Activated CD4-positive, alpha-beta T cell treated with anti-CD3 and anti-CD28 coated beads, Interleukin-2, Interleukin-4, amounts not matched to agents 100 ng/mL and 50 ng/mL, durations not matched to agents 16 hours and 8 hours (primary cell): Measurements from ENCODE around the gene NEK5.
"Not testable (repeated sequence)": the region's sequence is repeated elsewhere in the genome, so short reads cannot be mapped to it uniquely, and the experiment has no call there.

Source experiments
- DNase-seq: peaks from one replicate; pipeline ENCODE4 v3.0.0-alpha.2; 2020; ENCODE audit warnings: low spot score

The NEK5 gene

DNA sequence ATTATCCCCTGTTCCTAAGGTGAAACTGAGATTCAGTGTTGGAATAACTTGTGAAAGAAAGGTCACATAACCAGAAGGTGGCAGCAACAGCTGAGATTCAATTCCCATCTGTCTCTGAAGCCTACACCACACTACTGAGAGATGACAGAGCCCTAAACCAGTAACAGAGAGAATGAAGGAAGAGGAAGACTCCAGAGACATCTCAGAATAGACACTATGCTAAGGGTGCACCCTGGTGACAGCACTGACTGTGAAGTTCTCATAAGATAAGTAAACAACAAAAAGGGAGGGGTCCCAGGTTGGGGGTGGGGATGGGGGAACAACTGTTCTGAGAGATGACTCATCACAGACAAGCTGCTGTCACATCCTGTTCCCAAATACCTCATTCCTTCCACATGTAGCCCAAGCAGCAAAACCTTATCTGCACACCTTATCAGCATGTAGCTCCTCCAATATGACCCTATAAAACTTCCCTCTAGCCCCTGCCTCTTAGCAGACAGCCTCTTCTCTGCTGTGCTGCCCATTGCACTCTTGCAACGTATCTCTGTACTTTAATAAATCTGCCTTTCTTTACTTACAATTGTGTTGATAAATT lies 57.8 kb downstream of the NEK5 start:
- peak; percentile 28 for DNase-seq

DNA sequence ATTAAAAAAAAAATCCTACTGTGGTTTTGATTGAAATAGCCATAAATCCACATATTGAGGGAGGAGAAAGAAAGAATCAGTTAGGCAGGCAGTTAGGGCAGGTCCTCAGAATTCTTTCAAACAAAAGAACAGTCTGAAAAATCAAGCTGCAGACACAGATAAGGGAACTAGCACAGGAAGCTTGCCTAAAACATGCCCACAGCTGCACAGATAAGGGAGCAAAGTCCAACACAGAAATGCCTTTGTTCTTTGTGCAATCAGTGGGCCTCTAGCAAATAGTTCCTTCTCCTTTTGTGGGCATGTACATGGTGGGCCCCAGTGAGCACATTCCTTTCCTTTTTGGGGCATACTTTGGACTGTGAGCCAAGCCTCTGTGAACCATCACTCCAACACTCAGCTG lies 61.6 kb downstream of the NEK5 start:
- no peak for DNase-seq

DNA sequence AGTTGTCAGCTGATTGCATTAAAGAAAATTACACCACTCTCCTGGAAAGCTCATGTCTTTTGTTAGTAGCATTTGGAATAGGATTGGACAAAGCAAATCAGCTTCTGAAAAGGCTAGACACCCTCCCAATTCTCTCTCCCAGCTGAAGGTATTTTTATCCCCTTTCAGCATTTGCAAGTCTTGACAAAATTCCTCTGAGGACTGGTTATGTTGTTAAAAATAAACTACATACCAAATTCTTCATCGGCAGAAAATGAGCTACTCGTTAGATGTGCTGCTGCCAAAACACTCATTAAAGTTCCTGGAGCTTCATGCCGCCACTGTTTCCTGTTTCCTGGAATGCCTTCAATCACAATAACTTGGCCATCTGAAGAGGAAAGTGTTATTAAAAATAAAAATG lies 67.3 kb downstream of the NEK5 start:
- DNase-seq = no peak

DNA sequence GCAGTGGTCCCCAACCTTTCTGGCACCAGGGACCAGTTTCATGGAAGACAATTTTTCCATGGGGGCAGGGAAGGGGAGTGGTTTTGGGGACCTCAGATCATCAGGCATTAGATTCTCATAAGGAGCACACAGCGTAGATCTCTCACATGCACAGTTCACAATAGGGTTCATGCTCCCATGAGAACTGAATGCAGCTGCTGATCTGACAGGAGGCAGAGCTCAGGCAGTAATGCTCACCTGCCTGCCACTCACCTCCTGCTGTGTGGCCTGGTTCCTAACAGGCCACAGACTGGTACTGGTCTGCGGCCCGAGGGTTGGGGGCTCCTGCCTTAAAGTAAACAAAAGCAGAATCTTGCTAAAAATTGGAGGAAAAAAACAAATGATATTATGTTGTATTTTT lies 67.8 kb downstream of the NEK5 start:
- DNase-seq = not testable (repeated sequence)

DNA sequence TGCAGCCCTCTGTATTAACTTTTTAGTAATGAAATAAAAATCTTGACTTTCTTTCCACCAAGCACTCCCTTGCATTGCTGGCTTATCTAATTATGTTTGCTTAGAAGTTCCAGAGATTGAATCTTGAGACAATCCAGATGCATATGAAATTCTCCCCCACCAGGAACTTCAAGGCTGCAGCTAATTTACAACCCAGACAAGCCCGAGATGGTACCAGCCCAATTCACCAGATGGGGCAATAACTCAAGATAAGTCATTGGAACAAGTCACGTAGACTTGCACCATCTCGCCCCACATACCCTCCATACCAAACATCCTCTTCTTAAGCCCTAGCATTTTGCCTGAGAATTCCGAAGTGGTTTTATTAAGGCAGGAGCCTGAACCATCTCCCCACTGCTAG lies 75.4 kb downstream of the NEK5 start:
- DNase-seq = no peak

DNA sequence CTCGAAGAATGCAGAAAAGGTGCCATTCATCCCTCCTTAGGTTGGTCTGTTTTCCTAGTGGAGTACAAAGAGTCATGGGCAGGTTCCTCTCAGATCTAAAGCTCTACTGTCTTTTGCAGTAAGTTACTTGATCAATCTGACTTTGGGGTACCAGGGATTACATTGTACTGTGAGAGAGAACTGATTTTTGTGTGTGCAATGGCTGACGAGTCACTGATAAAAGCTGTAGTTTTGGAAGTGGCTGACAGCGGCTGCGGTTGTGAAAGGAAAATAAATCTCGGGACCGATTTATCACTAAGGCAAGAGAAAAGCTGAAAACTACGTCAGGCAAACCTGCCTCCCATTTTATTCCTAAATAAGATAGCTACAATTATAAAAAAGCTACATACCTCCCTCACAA lies 77.5 kb downstream of the NEK5 start:
- DNase-seq = no peak

DNA sequence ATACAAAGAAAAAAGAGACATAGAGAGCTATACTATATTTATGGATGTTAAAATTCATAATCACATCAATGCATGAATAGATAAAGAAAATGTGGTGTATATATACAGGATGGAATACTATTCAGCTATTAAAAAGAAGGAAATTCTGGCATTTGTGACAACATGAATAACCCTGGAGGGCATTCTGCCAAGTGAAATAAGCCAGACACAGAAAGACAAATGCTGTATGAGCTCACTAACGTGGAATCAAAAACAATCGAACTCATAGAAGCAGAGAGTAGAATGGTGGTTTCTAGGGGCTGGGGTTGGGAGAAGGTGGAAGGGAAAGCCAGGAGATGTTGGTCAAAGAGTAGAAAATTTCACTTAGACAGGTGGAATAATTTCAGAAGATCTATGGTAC lies 80.4 kb downstream of the NEK5 start:
- no peak for DNase-seq

DNA sequence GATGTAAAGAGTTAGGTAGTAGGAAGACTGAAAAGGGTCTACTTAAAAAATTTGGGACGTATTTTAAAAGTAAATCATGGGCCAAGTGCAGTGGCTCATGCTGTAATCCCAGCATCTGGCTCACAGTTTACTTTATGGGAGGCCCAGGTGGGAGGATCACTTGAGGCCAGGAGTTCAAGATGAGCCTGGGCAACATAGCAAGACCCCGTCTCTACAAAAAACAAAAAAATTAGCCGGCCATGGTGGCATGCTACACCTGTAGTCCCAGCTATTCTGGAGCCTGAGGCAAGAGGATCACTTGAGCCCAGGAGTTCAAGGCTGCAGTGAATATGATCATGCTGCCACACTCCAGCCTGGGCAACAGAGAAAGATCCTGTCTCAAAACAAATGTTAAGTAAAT lies 81.4 kb downstream of the NEK5 start:
- DNase-seq = no peak

DNA sequence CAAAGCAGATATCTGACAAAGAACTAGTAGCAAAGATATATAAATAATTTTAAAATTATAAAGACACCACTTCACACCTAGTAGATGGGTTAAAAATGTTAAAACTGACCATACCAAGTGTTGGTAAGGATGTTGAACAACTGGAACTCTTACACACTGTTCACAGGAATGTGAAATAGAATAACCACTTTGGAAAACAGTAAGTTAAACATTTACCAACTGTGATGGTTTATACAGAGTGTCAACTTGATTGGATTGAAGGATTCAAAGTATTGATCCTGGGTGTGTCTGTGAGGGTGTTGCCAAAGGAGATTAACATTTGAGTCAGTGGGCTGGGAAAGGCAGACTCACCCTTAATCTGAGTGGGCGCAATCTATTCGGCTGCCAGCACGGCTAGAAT lies 85.2 kb downstream of the NEK5 start:
- DNase-seq = no peak

DNA sequence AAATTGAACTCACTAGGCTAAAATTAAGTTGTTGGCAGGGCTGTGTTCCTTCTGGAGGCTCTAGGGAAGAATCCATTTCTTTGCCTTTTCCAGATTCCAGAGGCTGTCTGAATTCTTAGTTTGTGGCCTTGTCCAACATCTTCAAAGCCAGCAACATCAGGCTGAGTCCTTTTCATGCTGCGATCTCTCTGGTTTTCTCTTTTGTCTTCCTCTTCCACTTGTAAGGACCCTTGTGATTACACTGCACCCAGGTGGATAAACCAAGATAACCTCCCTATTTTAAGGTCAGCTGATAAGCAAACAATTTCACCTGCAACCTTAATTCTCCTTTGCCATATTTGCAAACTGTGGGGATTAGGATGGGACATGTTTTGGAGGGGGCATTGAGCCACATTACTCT lies 92.8 kb downstream of the NEK5 start:
- DNase-seq = no peak

DNA sequence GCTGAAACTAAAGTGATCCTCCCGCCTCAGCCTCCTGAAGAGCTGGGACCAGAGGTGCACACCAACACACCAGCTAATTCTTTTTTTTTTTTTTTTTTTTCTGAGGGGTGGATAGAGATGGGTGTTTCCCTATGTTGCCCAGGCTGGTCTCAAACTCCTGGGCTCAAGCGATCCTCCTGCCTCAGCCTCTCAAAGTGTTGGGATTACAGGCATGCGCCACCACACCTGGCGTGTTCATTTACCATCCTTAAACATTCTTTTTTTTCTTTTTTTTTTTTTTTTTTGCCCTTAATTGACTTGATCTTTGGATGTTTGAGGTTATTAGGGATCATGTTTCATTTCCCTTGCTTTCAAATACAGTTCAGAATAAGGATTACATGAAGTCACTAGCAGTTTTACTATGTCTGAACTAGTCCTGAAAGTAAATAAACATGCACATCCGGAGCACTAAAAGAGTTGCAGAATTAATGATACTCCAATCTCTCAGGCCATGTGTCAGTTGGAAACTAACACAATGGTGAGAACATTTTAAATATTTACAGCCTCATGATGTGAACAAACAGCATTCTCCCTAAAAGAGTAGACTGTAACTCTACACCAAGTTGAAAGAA lies 94.2 kb downstream of the NEK5 start:
- no peak for DNase-seq

DNA sequence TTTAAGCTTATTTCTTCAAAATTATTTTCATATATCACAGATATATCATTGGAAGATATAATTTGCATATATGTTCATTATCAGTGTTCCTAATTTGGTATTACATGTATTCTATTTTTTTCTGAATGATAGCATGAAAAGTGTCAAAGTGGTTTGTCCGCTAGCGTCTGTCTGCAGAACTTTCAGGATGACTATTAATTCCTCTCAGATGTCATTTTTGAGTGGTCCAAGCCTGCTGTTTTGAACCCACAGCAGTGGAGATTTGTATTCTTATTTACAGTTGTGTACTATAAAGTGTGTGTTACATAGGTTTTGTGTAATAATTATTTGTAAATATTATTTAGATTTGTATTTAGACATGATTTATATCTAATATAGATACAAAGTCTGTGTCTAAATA lies 95.8 kb downstream of the NEK5 start:
- no peak for DNase-seq

DNA sequence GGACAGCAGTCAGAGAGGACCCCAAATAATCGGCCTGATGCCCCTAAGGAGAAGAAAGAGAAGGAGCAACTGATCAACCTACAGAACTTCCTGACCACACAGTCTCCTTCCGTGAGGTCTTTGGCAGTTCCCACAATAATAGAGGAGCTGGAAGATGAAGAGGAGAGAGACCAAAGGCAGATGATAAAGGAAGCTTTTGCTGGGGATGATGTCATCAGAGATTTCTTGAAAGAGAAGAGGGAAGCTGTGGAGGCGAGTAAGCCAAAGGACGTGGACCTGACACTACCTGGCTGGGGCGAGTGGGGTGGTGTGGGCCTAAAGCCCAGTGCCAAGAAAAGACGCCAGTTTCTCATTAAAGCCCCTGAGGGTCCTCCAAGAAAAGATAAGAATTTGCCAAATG lies 98.5 kb downstream of the NEK5 start:
- DNase-seq = not testable (repeated sequence)

DNA sequence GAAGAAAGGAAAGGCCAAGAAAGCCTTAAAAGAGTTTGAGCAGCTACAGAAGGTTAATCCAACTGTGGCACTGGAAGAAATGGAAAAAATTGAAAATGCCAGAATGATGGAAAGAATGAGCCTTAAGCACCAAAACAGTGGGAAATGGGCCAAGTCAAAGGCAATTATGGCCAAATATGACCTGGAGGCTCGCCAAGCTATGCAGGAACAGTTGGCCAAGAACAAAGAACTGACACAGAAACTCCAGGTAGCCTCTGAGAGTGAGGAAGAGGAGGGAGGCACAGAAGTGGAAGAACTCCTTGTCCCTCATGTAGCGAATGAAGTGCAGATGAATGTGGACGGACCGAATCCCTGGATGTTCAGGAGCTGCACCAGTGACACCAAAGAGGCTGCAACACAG lies 99.3 kb downstream of the NEK5 start:
- no peak for DNase-seq

DNA sequence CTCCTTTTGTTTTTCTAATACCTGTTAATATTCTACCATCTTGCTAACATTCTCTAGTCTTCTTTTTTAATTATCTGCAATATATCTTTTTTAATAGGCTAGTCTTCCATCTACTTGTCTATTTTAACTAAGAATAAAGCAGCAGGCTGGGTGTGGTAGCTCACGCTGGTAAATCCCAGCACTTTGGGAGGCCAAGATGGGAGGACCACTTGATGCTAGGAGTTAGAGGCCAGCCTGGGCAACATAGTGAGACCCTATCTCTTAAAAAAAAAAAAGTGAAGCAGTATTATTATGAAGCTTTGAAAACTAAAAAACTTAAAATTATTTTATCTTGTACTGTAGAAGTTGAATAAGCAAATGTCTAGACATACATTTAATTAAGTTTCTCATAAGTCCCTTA lies 101.0 kb downstream of the NEK5 start:
- no peak for DNase-seq

DNA sequence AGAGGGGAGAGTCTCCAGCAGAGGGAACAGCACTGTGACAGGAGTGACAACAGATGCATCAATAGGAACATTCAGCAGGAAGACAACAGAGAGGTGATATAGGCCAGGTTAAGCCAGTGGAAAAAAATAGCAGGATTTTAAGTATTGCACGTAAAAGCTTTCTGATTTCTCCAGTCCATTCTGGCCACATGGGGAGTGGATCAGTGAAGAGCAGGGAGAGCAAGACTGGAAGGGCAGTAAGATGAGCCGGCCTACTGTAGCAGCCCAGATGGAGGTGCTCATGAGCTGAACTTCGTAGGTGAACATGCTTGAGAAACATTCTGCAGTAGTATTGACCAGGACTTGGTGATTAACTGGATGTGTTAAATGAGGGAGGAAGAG lies 102.6 kb downstream of the NEK5 start:
- DNase-seq = no peak

DNA sequence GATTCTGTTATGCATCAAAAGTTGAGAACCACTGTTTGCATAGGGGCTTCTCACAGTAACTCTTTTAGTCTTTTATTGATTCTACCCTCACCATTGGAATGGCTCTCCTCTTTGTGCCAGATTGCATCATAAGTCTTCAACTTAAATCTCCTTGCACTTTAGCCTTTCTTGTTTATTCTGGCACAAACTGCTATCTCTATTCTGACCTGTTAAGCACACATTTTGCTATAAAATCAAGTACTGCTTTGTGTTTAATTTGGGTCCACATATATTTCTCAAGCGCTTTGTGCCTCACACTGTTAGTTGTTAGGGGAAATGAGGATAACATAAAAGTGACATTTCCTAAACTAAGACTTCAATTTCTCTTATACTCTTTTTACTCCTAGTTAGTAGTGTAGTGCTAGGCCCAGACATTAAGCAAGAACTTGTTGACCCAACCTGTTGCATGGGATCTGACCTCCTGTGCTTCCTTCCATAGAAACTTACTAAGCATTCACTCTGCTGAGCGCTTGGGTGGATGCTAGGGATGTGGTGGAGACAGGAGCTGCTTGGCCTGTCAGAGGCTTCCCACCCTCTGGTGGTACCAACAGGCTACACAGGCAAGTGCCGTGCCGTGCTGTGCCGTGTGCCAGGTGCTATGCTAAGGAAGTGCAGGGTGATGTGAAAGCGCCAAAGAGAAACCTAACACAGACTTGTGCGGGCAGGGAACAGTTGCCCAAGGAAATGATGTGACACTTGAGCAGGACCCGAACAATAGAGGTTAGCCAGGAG lies 103.2 kb downstream of the NEK5 start:
- no peak for DNase-seq

DNA sequence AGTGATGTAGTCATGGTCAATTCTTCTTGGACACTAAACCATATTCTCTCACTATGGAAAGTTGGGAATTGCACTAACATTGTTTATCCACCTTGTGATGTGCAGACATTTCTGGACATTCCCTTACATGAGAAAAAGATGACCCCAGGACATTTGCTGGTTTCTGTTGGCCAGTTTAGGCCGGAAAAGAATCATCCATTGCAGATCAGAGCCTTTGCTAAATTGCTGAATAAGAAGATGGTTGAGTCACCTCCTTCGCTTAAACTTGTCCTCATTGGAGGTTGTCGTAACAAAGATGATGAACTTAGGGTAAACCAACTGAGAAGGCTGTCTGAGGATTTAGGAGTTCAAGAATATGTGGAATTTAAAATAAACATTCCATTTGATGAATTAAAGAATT lies 104.4 kb downstream of the NEK5 start, which contains the start of gene UTP14C:
Gene UTP14C, plus strand, starts transcription at position 211 of the 400 bp plus-strand sequence. CDS start 4,114 bp downstream, outside the sequence.
- DNase-seq = no peak

DNA sequence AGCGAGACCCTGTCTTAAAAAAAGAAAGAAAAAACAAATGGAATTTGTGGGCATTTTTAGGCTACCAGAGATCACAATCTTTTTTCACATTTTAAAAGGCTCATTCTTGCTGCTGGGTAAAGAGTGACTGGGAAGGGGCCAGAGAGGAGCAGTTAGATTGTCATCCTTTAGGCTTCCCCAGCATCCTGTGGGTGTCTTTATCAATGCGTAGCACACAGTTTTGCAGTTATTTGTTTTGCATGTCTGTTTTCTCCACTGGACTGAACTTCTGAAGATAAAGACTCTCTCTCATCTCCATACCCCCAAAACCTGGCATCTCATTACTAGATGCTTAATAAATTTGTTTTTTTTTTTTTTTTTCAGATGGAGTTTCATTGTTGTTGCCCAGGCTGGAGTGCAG lies 106.5 kb downstream of the NEK5 start:
- DNase-seq = no peak

DNA sequence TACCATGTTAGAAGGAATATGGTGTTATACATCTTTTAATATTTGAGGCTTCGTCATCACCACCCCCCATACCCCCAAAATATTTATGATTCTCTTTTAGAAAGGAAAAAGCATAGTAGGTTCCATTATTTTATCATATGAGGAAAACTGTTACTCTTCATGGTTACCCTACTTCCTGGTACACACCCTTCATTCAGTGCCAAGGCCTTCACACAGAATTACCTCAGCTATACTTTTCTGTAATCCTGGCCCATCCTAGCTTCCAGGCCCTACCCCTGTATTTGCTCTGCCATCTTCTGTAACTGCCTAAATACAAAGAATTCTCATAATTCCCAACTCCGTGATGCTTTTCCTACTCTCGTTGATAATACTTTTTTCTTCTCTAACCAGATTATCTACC lies 108.7 kb downstream of the NEK5 start:
- no peak for DNase-seq

DNA sequence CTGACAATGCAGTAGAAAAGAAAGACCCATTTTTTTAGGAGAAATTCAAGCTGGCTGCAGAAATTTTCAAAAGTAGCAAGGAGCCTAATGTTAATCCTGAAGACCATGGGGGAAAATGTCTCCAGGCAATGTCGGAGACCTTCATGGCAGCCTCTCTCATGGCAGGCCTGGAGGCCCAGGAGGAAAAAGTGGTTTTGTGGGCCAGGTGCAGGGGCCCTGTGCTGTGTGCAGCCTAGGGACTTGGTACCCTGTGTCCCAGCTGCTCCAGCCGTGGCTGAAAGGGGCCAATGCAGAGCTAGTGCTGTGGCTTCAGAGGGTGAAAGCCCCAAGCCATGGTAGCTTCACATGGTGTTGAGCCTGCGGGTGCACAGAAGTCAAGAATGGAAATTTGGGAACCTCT lies 112.6 kb downstream of the NEK5 start:
- DNase-seq = no peak

DNA sequence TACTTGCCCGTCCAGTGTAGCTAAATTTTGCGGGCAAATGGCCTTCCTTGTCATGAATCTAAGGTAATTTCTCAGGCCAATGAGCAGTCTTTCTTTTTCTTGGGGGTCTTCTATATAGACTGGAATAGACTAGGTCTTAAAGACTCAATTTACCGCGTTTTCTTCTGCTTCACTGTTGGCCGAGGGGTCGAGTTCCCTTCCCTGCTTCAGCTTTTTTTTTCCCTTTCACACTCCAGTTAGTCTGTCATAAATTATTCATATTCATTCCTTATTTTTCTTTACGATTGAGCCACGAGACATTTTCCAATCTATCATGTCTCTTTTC lies 116.4 kb downstream of the NEK5 start:
- DNase-seq = no peak

DNA sequence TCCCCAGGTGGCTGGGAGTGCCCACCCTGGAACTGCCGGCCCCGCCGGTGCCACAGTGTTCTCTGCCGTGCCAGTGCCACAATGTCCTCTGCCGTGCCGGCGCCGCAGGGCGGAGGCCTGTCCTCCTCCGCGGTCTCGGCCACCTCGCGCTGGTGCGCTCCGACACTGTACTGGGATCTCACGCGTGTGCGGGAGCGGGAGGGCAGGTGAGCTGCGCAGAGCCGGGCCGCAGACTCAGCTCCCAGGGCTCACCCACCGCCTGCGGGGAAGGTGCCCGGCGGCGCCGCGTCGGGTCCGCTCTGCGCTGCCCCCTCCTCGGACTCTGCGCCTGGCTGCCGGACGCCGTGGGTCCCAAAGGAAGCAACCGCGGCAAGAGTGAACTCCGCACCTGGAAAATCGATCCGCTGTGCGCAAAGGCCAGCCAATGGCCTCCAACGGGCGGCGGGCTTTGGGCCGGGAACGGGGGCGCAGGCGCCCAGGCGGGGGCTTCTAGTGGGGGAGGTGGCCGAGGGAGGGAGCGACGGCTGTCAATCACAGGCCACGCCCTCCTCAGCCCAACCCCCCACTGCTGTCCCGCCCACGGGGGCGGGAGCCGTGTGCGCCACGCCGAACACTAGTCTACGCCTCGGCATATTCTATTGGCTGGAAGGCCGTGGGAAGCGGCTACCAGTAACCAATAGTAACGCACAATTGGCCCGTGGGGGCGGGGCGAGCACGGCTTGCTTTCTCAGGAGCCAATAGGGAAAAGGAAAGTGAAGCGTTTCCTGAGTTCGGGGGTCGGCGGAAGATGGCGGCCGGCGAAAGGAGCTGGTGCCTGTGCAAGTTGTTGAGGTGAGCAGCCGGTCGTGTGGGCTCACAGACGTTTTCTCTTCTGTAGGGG lies 117.0 kb downstream of the NEK5 start, which contains the start of gene ALG11:
Gene ALG11, plus strand, starts transcription at position 767 of the 880 bp plus-strand sequence. Its CDS starts 21 bp downstream, at position 788.
- peak; percentile 100 for DNase-seq
